HG03025 (cell line): ENCODE data around the gene VASP.

Source experiments
- ATAC-seq: cut with Tn5 transposase; IDR thresholded peaks from one replicate; pipeline ENCODE4 v1.9.1; 2021; ENCODE audit warnings: mild to moderate bottlenecking, moderate library complexity; ENCODE audit not compliant: unreplicated experiment, low FRiP score

VASP gene

DNA sequence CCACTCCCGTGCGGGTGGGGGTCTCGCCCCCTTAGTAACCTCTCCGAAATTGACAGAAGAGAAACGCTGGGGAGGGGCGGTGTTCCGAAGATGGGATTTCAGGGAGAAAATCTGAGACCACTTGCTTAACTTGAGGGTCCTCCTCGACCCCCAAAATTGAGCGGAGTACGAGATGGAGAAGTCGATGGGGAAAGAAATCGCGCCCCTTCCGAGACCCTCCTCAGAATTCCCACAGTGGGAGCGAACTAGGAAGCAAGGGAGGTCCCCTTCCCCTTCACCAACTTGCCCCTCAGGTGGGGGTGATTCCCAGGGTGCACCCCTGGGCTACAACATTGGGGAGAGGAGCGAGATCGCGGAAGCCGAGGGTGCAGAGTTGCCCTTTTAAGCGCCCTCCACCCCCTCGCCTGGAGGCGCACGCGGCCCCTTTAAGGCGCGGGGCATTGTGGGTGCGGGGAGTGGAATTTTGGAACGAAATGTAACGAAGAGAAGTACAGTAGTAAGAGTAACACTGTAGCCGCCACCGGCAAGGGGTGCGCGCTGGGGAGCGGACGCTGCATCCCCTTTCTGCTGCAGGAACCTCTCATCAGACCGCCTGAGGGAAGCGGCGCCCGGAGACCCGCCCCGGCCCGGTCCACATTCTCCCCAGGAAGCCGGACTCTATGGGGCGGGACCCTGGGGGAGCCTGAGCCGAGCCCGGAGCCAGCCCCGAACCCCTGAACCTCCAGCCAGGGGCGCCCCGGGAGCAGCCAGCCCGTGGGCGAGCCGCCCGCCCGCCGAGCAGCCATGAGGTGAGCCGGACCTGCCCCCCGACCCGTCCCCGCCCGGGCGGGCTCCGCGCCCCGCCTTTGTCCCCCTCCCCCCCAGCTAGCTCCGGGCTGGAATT lies at the start of gene VASP:
Gene VASP (plus strand): TSS at position 491 of the 883 bp plus-strand sequence. CDS start 293 bp downstream, at position 784.
- ATAC-seq, result peak; percentile 38

DNA sequence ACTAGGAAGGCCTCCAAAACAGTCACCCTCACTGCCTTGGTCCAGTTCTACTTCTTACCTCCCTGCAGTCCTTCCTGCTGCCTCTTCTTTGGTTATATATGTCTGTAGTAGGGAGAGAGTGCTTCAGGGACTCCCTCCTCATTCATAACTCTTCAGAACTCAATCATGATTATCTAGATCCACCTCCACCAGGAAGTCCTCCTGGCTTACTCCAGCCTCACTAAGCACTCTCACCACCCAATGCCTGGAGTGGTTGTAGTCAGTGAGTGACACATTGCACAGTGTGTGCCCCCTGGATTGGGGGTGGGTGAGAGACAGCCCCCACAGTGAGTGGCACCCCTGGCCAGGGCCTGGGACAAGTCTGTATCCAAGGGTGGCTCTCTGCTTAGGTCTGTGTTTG lies 49.5 kb upstream of the VASP start:
- no peak for ATAC-seq

DNA sequence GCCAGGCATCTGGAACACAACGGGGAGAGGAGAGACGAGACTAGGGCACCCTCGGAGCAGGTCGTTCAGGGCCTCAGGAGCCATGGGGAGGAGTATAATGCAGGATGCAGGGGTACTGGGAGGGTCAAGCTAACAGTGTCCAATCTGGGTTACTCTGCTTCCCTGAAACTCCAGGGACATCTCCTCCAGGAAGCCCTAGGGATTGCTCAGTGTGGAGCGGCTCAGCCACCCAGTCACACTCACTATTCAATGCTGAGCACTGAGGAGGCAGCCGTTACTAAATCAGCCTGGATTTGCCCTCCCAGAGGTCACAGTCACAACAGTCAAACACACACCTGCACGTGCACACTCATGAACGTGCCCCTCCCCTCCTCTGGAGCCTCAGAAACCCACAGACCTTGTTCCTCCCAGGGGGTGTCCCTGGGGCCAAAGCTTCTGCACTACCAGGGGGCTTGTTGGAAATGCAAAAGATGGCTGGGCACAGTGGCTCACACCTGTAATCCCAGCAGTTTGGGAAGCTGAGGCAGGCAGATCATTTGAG lies 46.4 kb upstream of the VASP start:
- ATAC-seq, result no peak

DNA sequence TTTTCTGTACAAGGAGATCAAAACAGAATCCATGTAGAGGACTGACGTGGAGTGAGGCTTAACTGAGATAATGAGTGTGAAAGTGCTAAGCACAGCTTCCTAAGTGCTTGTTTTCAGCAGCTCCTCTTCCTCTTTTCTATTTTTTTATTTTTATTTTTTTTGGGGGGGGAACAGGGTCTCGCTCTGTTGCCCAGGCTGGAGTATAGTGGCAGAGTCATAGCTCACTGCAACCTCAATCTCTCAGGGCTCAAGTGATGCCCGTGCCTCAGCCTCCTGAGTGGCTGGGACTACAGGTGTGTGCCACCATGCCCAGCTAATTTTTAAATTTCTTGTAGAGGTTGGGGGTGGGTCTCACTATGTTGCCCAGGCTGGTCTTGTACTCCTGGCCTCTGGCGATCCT lies 45.1 kb upstream of the VASP start:
- ATAC-seq, result no peak

DNA sequence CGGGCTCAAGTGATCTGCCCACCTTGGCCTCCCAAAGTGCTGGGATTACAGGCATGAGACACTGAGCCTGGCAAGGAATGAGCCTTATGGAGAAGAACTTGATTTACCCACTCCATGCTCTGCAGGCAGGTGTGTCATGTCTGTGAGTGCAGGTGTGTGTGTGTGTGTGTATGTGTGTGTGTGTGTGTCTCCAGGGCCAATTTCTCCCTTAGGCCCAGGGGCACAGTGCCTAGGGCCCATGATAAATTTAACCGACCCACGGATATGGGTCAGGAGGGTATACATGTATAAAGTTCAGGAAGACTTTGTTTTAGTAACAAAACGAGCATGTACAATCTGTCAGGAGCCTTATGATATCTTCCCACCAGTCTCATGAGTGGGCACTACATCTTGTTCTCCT lies 44.0 kb upstream of the VASP start:
- ATAC-seq, result no peak

DNA sequence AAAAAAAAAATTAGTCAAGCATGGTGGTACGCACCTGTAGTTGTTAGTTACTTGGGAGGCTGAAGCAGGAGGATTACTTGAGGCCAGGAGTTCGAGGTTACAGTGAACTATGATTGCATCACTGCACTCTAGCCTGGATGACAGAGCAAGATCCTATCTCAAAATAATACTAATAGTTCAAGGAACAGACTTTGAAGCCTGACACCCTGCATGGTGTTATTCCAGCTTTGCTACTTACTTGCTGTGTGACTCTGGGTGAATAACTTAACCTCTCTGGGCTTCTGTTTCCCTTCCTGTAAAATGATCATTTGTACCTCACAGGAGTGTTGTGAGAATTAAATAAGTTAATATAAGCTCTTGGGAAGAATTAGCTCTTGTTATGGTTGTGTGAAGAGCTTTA lies 43.0 kb upstream of the VASP start:
- no peak for ATAC-seq

DNA sequence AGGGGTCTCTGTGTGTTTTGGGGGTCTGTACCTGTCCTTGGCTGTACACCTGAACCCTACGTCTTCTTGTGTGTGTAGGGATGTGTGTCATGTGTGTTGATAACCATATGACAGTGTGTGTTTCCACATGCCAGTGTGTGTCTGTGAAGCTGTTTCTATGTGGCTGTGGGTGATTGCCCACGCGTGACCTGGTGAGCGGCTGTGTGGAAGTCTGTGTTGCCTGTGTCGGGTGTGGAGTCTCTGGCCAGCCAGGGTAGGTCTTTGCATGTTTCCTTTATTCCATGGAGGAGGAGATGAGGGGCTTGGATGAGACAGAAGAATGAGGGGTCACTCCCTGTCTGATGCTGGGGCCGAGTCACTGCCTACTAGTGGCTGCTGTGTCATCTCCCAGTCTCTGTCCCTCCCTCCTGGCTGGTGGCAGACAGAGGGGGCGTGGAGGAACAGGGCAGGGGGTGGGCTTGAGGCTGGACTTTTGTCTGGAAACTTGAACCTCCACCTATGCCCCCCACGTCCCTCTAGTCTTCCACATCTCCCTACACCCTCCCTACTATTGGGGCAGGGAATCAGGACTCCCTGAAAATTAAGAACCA lies 42.3 kb upstream of the VASP start:
- no peak for ATAC-seq

DNA sequence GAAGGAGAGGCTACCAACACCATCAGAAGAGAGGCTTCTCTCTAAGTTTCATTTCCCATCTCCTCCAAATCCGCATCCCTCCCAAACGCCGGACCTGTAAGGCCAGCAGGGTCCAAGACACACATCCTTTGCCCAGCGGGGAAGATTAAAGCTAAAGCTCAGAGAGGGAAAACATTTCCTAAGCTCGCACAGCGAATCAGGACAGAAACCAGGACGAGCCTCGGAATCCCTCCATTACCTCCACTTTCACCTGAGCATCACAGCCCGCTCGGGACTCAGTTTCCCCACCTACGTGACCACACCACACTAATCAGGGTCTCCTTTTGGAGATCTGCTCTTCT lies 40.2 kb upstream of the VASP start:
- ATAC-seq, result no peak

DNA sequence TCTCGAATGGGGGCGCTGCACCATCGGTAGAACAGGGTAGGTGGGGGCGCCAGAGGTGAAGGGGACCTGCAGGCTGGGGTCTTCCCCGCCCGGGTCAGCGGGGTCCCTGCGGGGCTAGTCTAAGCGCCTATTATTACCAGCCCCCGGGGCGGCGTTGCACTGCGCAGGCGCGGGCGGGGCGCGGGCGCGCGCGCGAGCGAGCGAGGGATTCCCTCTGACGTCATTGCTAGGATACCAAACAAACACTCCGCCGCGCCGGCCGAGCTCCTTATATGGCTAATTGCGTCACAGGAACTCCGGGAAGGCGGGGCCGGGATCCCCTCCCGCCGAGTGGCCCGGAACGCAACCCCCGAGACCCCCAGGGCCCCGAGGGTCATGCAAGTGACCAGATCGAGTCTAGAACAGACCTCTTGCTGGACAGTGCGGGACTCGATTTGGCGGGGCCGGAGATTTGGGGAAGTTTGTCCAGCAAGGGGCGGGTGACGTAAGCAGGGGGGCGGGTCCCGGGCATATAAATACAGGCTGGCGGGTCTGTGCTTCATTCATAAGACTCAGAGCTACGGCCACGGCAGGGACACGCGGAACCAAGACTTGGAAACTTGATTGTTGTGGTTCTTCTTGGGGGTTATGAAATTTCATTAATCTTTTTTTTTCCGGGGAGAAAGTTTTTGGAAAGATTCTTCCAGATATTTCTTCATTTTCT lies 39.7 kb upstream of the VASP start, which contains the start of gene FOSB:
Gene FOSB (plus strand): TSS at position 541 of the 703 bp plus-strand sequence. CDS start 591 bp downstream, outside the sequence.
- ATAC-seq, result peak; percentile 44

DNA sequence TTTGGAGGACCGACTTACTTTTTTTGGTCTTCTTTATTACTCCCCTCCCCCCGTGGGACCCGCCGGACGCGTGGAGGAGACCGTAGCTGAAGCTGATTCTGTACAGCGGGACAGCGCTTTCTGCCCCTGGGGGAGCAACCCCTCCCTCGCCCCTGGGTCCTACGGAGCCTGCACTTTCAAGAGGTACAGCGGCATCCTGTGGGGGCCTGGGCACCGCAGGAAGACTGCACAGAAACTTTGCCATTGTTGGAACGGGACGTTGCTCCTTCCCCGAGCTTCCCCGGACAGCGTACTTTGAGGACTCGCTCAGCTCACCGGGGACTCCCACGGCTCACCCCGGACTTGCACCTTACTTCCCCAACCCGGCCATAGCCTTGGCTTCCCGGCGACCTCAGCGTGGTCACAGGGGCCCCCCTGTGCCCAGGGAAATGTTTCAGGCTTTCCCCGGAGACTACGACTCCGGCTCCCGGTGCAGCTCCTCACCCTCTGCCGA lies 39.1 kb upstream of the VASP start:
- no peak for ATAC-seq

DNA sequence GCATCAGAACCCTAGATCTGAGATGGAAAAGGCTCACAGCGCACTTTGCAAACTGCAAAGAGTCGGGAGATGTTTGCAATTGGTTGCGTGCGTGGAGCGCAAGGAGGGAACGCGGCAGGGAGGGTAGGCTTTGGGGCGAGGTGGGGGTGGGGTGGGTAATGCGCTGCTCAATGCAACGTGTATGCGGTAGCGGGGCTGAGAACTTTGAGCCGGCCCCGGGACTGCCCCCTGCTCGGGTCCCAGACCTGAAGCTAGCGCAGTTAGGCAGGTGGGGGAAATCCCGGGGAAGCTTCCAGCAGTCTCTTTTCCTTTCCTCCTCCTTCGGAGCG lies 38.5 kb upstream of the VASP start:
- ATAC-seq, result peak; percentile 9

DNA sequence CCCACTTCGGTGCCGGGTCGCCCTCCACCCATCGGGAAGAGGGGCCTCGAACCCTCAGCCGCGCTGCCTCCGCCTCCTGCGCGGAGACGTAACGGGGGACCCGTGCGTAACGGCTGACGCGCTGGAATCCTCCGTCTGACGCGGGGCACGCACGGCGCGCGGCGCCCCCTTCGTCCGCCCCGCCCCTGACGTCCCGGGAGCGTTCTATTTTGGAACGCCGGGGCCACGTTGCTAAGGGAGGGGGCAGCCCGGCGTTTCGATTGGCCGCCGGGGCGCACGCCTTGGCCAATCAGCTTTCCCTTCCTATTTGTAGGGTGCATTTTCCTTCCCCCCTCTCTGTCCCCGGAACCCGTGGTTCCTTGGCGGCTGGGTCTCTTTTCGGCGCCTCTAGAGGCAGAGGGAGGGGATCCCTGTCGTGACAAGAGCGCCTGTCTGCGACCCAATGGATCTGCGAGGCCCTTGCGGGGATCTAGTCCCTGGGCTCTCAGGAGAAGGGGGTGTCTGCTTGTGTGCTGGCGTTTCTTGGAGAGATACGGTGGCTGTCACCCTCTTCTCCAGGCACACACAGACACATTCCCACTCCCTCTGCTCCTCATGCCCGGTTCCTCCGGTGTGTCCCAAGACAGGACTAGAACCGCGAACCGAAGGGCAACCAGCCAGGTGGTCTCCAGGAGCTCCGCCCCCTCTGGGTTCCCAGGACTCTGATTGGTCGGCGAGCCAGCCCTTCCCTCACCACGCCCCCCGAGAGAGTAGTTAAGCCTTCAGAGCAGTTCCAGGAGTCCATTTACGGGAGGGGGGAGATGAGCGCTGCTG lies 37.9 kb upstream of the VASP start:
- ATAC-seq, result peak; percentile 48

DNA sequence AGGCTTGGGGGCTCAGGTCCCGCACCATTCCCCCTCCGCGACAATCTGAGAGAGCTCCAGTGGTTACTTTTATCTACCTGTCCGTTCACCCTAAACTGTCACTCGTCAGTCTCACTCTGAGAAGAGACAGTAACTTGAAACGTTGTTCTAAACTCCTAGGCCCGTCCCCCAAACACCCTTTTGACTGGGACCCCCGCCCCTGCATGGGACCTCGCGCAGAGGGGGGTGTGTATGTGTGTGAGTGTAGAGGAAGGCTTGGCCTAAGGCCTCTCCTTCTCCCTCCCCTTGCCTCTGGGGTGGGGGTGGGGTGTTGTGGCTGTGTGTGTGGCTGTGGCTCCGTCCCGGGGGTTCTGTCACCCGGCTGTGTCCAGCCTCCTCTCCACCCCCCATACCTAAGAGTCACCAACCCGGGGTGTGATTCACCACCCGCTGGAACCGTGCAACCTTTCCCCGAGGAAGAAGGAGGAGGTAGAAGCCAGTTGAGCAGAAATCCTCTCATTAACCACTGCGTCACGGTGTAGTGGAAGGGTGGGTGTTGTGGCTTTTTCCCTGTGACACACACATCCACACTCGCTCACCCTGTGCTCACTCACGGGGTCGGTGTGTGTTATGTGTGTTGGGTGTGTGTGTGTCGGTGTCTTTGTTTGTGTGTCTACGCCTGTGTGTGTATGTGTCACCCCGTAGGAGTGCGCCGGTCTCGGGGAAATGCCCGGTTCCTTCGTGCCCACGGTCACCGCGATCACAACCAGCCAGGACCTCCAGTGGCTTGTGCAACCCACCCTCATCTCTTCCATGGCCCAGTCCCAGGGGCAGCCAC lies 37.1 kb upstream of the VASP start:
- ATAC-seq, result no peak

DNA sequence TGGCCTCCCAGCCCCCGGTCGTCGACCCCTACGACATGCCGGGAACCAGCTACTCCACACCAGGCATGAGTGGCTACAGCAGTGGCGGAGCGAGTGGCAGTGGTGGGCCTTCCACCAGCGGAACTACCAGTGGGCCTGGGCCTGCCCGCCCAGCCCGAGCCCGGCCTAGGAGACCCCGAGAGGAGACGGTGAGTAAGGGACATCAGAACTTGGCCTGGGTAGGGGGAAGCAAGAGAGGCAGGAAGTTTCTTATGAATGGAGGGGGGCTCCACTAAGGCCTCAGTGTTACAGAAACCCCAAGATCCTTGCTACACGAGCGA lies 36.6 kb upstream of the VASP start:
- ATAC-seq, result no peak

DNA sequence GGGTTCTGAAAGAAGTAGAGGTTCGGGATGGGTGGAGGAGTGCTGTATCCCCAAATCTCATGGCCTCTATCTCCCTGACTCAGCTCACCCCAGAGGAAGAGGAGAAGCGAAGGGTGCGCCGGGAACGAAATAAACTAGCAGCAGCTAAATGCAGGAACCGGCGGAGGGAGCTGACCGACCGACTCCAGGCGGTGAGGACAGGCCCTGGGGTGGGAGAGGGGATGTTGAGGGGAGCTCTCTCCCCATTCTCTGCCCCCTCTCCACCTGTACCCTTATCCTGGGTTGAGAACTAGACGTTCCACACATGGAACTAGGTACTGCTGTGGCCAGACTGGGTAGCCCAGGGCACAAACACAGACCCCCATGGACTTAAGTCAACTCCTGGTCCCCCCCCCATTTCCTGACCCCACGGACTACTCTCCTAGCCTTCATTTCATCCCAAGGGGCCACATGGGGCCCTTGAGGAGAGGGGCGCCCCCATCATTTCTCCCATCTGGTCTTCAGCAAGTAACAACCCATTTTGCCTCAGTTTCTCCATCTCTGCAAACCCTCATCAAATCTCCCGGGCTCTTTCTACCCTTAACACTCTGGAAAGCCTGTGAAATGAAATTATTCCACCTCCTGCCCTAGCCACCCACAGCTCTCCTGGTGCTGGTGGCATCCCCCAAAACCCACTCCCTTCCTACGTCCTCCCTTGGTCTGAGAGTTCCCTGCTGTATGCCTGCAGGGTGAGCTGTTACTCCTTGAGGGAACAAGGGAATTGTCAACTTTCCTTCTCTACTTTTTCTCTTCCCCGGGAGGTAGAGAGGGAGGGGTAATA lies 36.0 kb upstream of the VASP start:
- ATAC-seq, result no peak

DNA sequence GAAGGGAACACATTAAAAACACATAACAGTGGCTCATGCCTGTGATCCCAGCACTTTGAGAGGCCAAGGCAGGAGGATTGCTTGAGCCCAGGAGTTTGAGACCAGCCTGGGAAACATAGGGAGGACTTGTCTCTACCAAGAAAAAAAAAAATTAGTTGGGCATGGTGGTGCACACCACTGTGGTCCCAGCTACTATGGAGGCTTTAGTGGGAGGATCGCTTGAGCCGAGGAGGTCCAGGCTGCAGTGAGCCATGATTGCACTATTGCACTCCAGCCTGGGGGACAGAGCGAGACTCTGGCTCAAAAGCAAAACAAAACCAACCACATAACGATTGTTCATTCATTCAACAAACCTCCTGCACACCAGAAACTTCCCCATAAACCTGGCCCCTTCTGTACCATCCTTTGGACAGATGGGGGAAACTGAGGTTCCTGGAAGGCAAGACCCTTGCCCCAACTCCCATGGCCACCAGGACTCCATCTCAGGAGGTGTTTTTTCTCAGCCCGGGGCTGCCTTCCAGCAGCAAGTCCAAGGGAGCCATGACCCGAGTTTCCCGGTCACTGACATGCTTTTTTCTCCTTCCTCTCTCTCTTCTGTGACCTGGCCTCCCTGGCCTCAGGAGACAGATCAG lies 35.2 kb upstream of the VASP start:
- no peak for ATAC-seq

DNA sequence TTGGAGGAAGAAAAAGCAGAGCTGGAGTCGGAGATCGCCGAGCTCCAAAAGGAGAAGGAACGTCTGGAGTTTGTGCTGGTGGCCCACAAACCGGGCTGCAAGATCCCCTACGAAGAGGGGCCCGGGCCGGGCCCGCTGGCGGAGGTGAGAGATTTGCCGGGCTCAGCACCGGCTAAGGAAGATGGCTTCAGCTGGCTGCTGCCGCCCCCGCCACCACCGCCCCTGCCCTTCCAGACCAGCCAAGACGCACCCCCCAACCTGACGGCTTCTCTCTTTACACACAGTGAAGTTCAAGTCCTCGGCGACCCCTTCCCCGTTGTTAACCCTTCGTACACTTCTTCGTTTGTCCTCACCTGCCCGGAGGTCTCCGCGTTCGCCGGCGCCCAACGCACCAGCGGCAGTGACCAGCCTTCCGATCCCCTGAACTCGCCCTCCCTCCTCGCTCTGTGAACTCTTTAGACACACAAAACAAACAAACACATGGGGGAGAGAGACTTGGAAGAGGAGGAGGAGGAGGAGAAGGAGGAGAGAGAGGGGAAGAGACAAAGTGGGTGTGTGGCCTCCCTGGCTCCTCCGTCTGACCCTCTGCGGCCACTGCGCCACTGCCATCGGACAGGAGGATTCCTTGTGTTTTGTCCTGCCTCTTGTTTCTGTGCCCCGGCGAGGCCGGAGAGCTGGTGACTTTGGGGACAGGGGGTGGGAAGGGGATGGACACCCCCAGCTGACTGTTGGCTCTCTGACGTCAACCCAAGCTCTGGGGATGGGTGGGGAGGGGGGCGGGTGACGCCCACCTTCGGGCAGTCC lies 34.5 kb upstream of the VASP start:
- no peak for ATAC-seq

DNA sequence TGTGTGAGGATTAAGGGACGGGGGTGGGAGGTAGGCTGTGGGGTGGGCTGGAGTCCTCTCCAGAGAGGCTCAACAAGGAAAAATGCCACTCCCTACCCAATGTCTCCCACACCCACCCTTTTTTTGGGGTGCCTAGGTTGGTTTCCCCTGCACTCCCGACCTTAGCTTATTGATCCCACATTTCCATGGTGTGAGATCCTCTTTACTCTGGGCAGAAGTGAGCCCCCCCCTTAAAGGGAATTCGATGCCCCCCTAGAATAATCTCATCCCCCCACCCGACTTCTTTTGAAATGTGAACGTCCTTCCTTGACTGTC lies 34.0 kb upstream of the VASP start:
- ATAC-seq, result no peak
